HG03097 (cell line): Measurements from ENCODE around the gene SH3TC2.
"Not testable (repeated sequence)": the region's sequence is repeated elsewhere in the genome, so short reads cannot be mapped to it uniquely, and the experiment has no call there.

Experiments
- ATAC-seq: cut with Tn5 transposase; IDR thresholded peaks from one replicate; pipeline ENCODE4 v1.9.1; 2021; ENCODE audit not compliant: unreplicated experiment, low FRiP score

SH3TC2 gene

GRCh38 chr5:149063017-149063687, at the start of gene SH3TC2:
Gene SH3TC2, minus strand, starts transcription at chr5:149063062. Its CDS starts 40 bp downstream, at chr5:149063022.
- ATAC-seq, result no peak

- ATAC-seq, result no peak
Observed at GRCh38 chr5:149110406-149110805, 47.5 kb upstream of the SH3TC2 start.

- ATAC-seq, result no peak
Observed at GRCh38 chr5:149108651-149109280, 45.9 kb upstream of the SH3TC2 start.

- no peak for ATAC-seq
Observed at GRCh38 chr5:149100331-149100730, 37.5 kb upstream of the SH3TC2 start.

GRCh38 chr5:149099920-149100319, 37.1 kb upstream of the SH3TC2 start:
- ATAC-seq, result no peak

GRCh38 chr5:149094996-149095395, 32.1 kb upstream of the SH3TC2 start:
- no peak for ATAC-seq

GRCh38 chr5:149093625-149094024, 30.8 kb upstream of the SH3TC2 start:
- ATAC-seq, result no peak

- no peak for ATAC-seq
Observed at GRCh38 chr5:149089796-149090195, 26.9 kb upstream of the SH3TC2 start.

- ATAC-seq, result no peak
Observed at GRCh38 chr5:149088686-149089085, 25.8 kb upstream of the SH3TC2 start.

GRCh38 chr5:149083846-149084245, 21.0 kb upstream of the SH3TC2 start:
- no peak for ATAC-seq

- no peak for ATAC-seq
Observed at GRCh38 chr5:149082271-149082670, 19.4 kb upstream of the SH3TC2 start.

GRCh38 chr5:149080294-149080693, 17.4 kb upstream of the SH3TC2 start:
- no peak for ATAC-seq

- no peak for ATAC-seq
Observed at GRCh38 chr5:149079883-149080282, 17.0 kb upstream of the SH3TC2 start.

- not testable (repeated sequence) for ATAC-seq
Observed at GRCh38 chr5:149074071-149074470, 11.2 kb upstream of the SH3TC2 start.

- no peak for ATAC-seq
Observed at GRCh38 chr5:149073213-149073612, 10.4 kb upstream of the SH3TC2 start.

GRCh38 chr5:149072791-149073190, 9.9 kb upstream of the SH3TC2 start:
- no peak for ATAC-seq

GRCh38 chr5:149072376-149072775, 9.5 kb upstream of the SH3TC2 start:
- no peak for ATAC-seq

- no peak for ATAC-seq
Observed at GRCh38 chr5:149071756-149072155, 8.9 kb upstream of the SH3TC2 start.

GRCh38 chr5:149071216-149071615, 8.4 kb upstream of the SH3TC2 start:
- ATAC-seq, result no peak

GRCh38 chr5:149069711-149070110, 6.8 kb upstream of the SH3TC2 start:
- ATAC-seq, result no peak

GRCh38 chr5:149063896-149064478, 1.1 kb upstream of the SH3TC2 start:
- no peak for ATAC-seq
